Thyroid gland (tissue), 4 donors: Measurements from ENCODE around the gene RAPGEF6. TPM values are rescaled to one million over a fixed set of nuclear protein-coding genes. Genes with fewer than 3 reads are reported as not detected.
A peak's percentile ranks its signal among the peaks of the same experiment; 100 is the strongest.

Experiments used
- DNase-seq, 2 donors: peaks; one replicate each; pipeline ENCODE4 v3.0.0-alpha.2; 2019
- H3K27ac ChIP-seq, 3 donors: fragments of 200-600 bp; sonication (generic); 1 replicate in 2 of 3; 2 replicates in 1 of 3; pipeline ENCODE4 v1.5.1; 2016 to 2019; ENCODE audit warnings: mild to moderate bottlenecking in 1 of 3, moderate library complexity in 1 of 3
- H3K27me3 ChIP-seq: fragments of 200-600 bp; sonication (generic); one replicate; pipeline ENCODE4 v1.5.1; 2019
- H3K36me3 ChIP-seq, 2 donors: fragments of 200-600 bp; sonication (generic); one replicate each; pipeline ENCODE4 v1.5.1; 2016 to 2019
- H3K4me1 ChIP-seq, 2 donors: fragments of 200-600 bp; sonication (generic); one replicate each; pipeline ENCODE4 v1.5.1; 2017 to 2019
- H3K4me3 ChIP-seq, 3 donors: fragments of 200-600 bp; sonication (generic); replicated peaks in 1 of 3; 1 replicate in 2 of 3; 2 replicates in 1 of 3; pipeline ENCODE4 v1.5.1; 2016; ENCODE audit warnings: mild to moderate bottlenecking in 1 of 3
- H3K9me3 ChIP-seq: fragments of 200-600 bp; sonication (generic); one replicate; pipeline ENCODE4 v1.5.1; 2017
- CTCF ChIP-seq, 6 experiments: fragments of 200-600 bp in 3 of 6; fragments of 450-650 bp in 3 of 6; sonication (generic) in 3 of 6; IDR thresholded peaks; one replicate each; pipeline ENCODE4 v1.5.1; 2016 to 2019; ENCODE audit warnings: antibody characterized with exemption in 6 of 6, mild to moderate bottlenecking in 2 of 6, inconsistent platforms in 1 of 6, moderate library complexity in 1 of 6
- POLR2A ChIP-seq, 2 donors: fragments of 450-650 bp; IDR thresholded peaks; one replicate each; pipeline ENCODE4 v1.6.1; 2017; ENCODE audit warnings: antibody characterized with exemption in 2 of 2, mild to moderate bottlenecking in 2 of 2, moderate library complexity in 1 of 2
- WGBS, 2 donors: methylation state at CpG; one replicate each; pipeline ENCODE4 v1.1.5; 2017; 5-methylcytosine and 5-hydroxymethylcytosine counted together
- intact Hi-C: fragments of 100-400 bp; cut with DNase I; formaldehyde crosslinking; loops from one replicate; pipeline ENCODE4 v1.15.1; 2023
- total RNA-seq, 4 donors: library from RNA; depleted of rRNA; stranded (reverse); fragments of >200 nt; gene quantifications; one replicate each; pipeline ENCODE4 v1.2.3, GENCODE V29; 2016

RAPGEF6 gene
- 10 to 100 TPM; 20.2 to 36.4 (median 25.2) TPM for total RNA-seq

- Histone ChIP-seq H3K27me3 (no peaks in the 10 kb centered on the region), H3K27ac (peak within 1 kb of the TSS; percentile 96 to 99 (median 98)), H3K36me3 (no peaks in the 10 kb centered on the region), H3K4me3 (peak within 1 kb of the TSS; percentile 44 to 85 (median 51)), H3K9me3 (no peaks in the 10 kb centered on the region), H3K4me1 (peaks cover 9 to 26% of the 10 kb centered on the region in 2 donors)
- peak; percentile 99 for DNase-seq
- intact Hi-C loops: loop anchor here (10.0 kb wide), 1 partner anchor 160 kb away; the partner anchor contains the start of gene FNIP1
- TF ChIP-seq POLR2A (IDR thresholded peaks at IDR 0.05) (peak; percentile 37 to 91), CTCF (IDR thresholded peaks at IDR 0.05) (peak in 2 of 6 experiments; percentile 15 to 20)
- WGBS, 2 donors: 0 to 1% methylated on average over 42 to 44 of the region's 55 CpGs
These were observed at the start of gene RAPGEF6 for GRCh38 chr5:131634996-131635683. Gene RAPGEF6 (minus strand): TSS chr5:131635229. CDS start chr5:131635030, 199 bp downstream.

GRCh38 chr5:131684595-131684994, 49.6 kb upstream of the RAPGEF6 start:
- Histone ChIP-seq H3K27ac (no peak overlapping the region), H3K4me3 (no peak overlapping the region), H3K4me1 (no peaks in the 10 kb centered on the region), H3K9me3 (no peaks in the 10 kb centered on the region), H3K27me3 (no peaks in the 10 kb centered on the region), H3K36me3 (peaks cover 0 to 5% of the 10 kb centered on the region in 2 donors)
- intact Hi-C loops: no loop called here
- no peak for TF ChIP-seq POLR2A (IDR thresholded peaks at IDR 0.05)
- no peak for TF ChIP-seq CTCF (IDR thresholded peaks at IDR 0.05)
- DNase-seq: no peak

GRCh38 chr5:131684051-131684450, 49.0 kb upstream of the RAPGEF6 start:
- TF ChIP-seq CTCF (IDR thresholded peaks at IDR 0.05) (no peak), POLR2A (IDR thresholded peaks at IDR 0.05) (no peak)
- DNase-seq: no peak
- intact Hi-C loops: no loop called here
- peaks cover 0 to 5% of the 10 kb centered on the region in 2 donors for H3K36me3 ChIP-seq
- no peaks in the 10 kb centered on the region for H3K9me3 ChIP-seq
- no peak overlapping the region for H3K4me3 ChIP-seq
- WGBS, 2 donors: 93 to 98% methylated on average over 1 of the region's 1 CpG
- no peaks in the 10 kb centered on the region for H3K4me1 ChIP-seq
- no peaks in the 10 kb centered on the region for H3K27me3 ChIP-seq
- no peak overlapping the region for H3K27ac ChIP-seq

- Histone ChIP-seq H3K4me1 (peaks cover 0 to 3% of the 10 kb centered on the region in 2 donors), H3K4me3 (no peak overlapping the region), H3K9me3 (no peaks in the 10 kb centered on the region), H3K27me3 (no peaks in the 10 kb centered on the region), H3K36me3 (peaks cover 0 to 5% of the 10 kb centered on the region in 2 donors), H3K27ac (no peak overlapping the region)
- intact Hi-C loops: no loop called here
- TF ChIP-seq POLR2A (IDR thresholded peaks at IDR 0.05) (no peak), CTCF (IDR thresholded peaks at IDR 0.05) (no peak)
- whole genome bisulfite sequencing, 2 donors: 94 to 97% methylated on average over 2 of the region's 2 CpGs
- no peak for DNase-seq
These were observed 47.8 kb upstream of the RAPGEF6 start for GRCh38 chr5:131682826-131683225.

GRCh38 chr5:131682175-131682574, 47.1 kb upstream of the RAPGEF6 start:
- Histone ChIP-seq H3K27me3 (no peaks in the 10 kb centered on the region), H3K9me3 (no peaks in the 10 kb centered on the region), H3K4me3 (no peak overlapping the region), H3K4me1 (peaks cover 0 to 6% of the 10 kb centered on the region in 2 donors), H3K27ac (no peak overlapping the region), H3K36me3 (peaks cover 1 to 5% of the 10 kb centered on the region in 2 donors)
- TF ChIP-seq CTCF (IDR thresholded peaks at IDR 0.05) (no peak), POLR2A (IDR thresholded peaks at IDR 0.05) (no peak)
- WGBS, 2 donors: 96 to 97% methylated on average over 5 of the region's 5 CpGs
- DNase-seq: no peak
- intact Hi-C loops: no loop called here
